ENCODE results near the gene PIP.
"Not testable (repeated sequence)": the region's sequence is repeated elsewhere in the genome, so short reads cannot be mapped to it uniquely, and the experiment has no call there.

PIP gene

GRCh38 chr7:143131781-143132180 is at the start of gene PIP:
Gene PIP (plus strand): TSS chr7:143132077. CDS start chr7:143132117, 40 bp downstream.
- Histone ChIP-seq H3K27ac (no peak within 1 kb of the TSS), H3K9ac (ENCODE audit: insufficient read length) (no peak within 1 kb of the TSS), H3K36me3 (ENCODE audit: insufficient read depth, low read length) (no peaks in the 10 kb centered on the region), H3K4me3 (no peak within 1 kb of the TSS), H3K9me3 (ENCODE audit: low read depth, low read length) (no peaks in the 10 kb centered on the region)
- DNase-seq (ENCODE audit: low read depth, low spot score), result no peak
- TF ChIP-seq POLR2AphosphoS5 (IDR thresholded peaks at IDR 0.05; ENCODE audit: borderline replicate concordance, low read depth, low read length) (no peak), EZH2 (IDR thresholded peaks at IDR 0.05) (no peak), FOXP2 (optimal IDR thresholded peaks at IDR 0.05; ENCODE audit: control extremely low read depth, extremely low read length, insufficient read depth) (no peak)

GRCh38 chr7:143085109-143085508 is 46.8 kb upstream of the PIP start:
- no peak for DNase-seq (ENCODE audit: low read depth, low spot score)
- Histone ChIP-seq H3K9me3 (ENCODE audit: low read depth, low read length) (no peaks in the 10 kb centered on the region), H3K36me3 (ENCODE audit: insufficient read depth, low read length) (no peaks in the 10 kb centered on the region), H3K27ac (no peak overlapping the region), H3K9ac (ENCODE audit: insufficient read length) (no peak overlapping the region), H3K4me3 (no peak overlapping the region)
- TF ChIP-seq POLR2AphosphoS5 (IDR thresholded peaks at IDR 0.05; ENCODE audit: borderline replicate concordance, low read depth, low read length), result no peak
- TF ChIP-seq FOXP2 (optimal IDR thresholded peaks at IDR 0.05; ENCODE audit: control extremely low read depth, extremely low read length, insufficient read depth), result no peak
- no peak for TF ChIP-seq EZH2 (IDR thresholded peaks at IDR 0.05)

- DNase-seq (ENCODE audit: low read depth, low spot score); H3K4me3 ChIP-seq; H3K27ac ChIP-seq; H3K9me3 ChIP-seq (ENCODE audit: low read depth, low read length); H3K36me3 ChIP-seq (ENCODE audit: insufficient read depth, low read length); H3K9ac ChIP-seq (ENCODE audit: insufficient read length): not testable (repeated sequence)
These were observed 46.3 kb upstream of the PIP start for GRCh38 chr7:143085610-143086009.

- not testable (repeated sequence) for H3K9ac ChIP-seq (ENCODE audit: insufficient read length); H3K27ac ChIP-seq; DNase-seq (ENCODE audit: low read depth, low spot score); H3K9me3 ChIP-seq (ENCODE audit: low read depth, low read length); H3K4me3 ChIP-seq; H3K36me3 ChIP-seq (ENCODE audit: insufficient read depth, low read length)
These were observed 43.2 kb upstream of the PIP start for GRCh38 chr7:143088549-143089231.

- no peak overlapping the region for H3K27ac ChIP-seq
- H3K9me3 ChIP-seq (ENCODE audit: low read depth, low read length), result no peaks in the 10 kb centered on the region
- no peak for DNase-seq (ENCODE audit: low read depth, low spot score)
- TF ChIP-seq FOXP2 (optimal IDR thresholded peaks at IDR 0.05; ENCODE audit: control extremely low read depth, extremely low read length, insufficient read depth) (no peak), POLR2AphosphoS5 (IDR thresholded peaks at IDR 0.05; ENCODE audit: borderline replicate concordance, low read depth, low read length) (no peak), EZH2 (IDR thresholded peaks at IDR 0.05) (no peak)
- H3K9ac ChIP-seq (ENCODE audit: insufficient read length), result no peak overlapping the region
- no peak overlapping the region for H3K4me3 ChIP-seq
- no peaks in the 10 kb centered on the region for H3K36me3 ChIP-seq (ENCODE audit: insufficient read depth, low read length)
These were observed 35.7 kb upstream of the PIP start for GRCh38 chr7:143096146-143096545.

- H3K9me3 ChIP-seq (ENCODE audit: low read depth, low read length); H3K36me3 ChIP-seq (ENCODE audit: insufficient read depth, low read length); H3K9ac ChIP-seq (ENCODE audit: insufficient read length); H3K27ac ChIP-seq; H3K4me3 ChIP-seq; DNase-seq (ENCODE audit: low read depth, low spot score): not testable (repeated sequence)
These were observed 32.3 kb upstream of the PIP start for GRCh38 chr7:143099579-143099978.

GRCh38 chr7:143104759-143105158 is 27.1 kb upstream of the PIP start:
- no peak overlapping the region for H3K4me3 ChIP-seq
- TF ChIP-seq EZH2 (IDR thresholded peaks at IDR 0.05) (no peak), POLR2AphosphoS5 (IDR thresholded peaks at IDR 0.05; ENCODE audit: borderline replicate concordance, low read depth, low read length) (no peak), FOXP2 (optimal IDR thresholded peaks at IDR 0.05; ENCODE audit: control extremely low read depth, extremely low read length, insufficient read depth) (no peak)
- no peaks in the 10 kb centered on the region for H3K9me3 ChIP-seq (ENCODE audit: low read depth, low read length)
- no peak for DNase-seq (ENCODE audit: low read depth, low spot score)
- H3K27ac ChIP-seq, result no peak overlapping the region
- H3K9ac ChIP-seq (ENCODE audit: insufficient read length), result no peak overlapping the region
- H3K36me3 ChIP-seq (ENCODE audit: insufficient read depth, low read length), result no peaks in the 10 kb centered on the region

GRCh38 chr7:143108019-143108418 is 23.9 kb upstream of the PIP start:
- H3K36me3 ChIP-seq (ENCODE audit: insufficient read depth, low read length); DNase-seq (ENCODE audit: low read depth, low spot score); H3K27ac ChIP-seq; H3K9ac ChIP-seq (ENCODE audit: insufficient read length); H3K4me3 ChIP-seq; H3K9me3 ChIP-seq (ENCODE audit: low read depth, low read length): not testable (repeated sequence)

GRCh38 chr7:143117395-143117794 is 14.5 kb upstream of the PIP start:
- TF ChIP-seq POLR2AphosphoS5 (IDR thresholded peaks at IDR 0.05; ENCODE audit: borderline replicate concordance, low read depth, low read length) (no peak), FOXP2 (optimal IDR thresholded peaks at IDR 0.05; ENCODE audit: control extremely low read depth, extremely low read length, insufficient read depth) (no peak), EZH2 (IDR thresholded peaks at IDR 0.05) (no peak)
- H3K4me3 ChIP-seq, result no peak overlapping the region
- no peak for DNase-seq (ENCODE audit: low read depth, low spot score)
- H3K36me3 ChIP-seq (ENCODE audit: insufficient read depth, low read length), result no peaks in the 10 kb centered on the region
- H3K9me3 ChIP-seq (ENCODE audit: low read depth, low read length), result no peaks in the 10 kb centered on the region
- no peak overlapping the region for H3K9ac ChIP-seq (ENCODE audit: insufficient read length)
- no peak overlapping the region for H3K27ac ChIP-seq

All from SK-N-MC (cell line).